Effector memory CD8-positive, alpha-beta T cell (primary cell): Measurements from ENCODE around the gene CAPN13.

Source experiments
- ATAC-seq: fragments of 150-1000 bp; cut with Tn5 transposase; replicated peaks from 2 replicates; pipeline ENCODE4 v1.10.0; 2021; ENCODE audit warnings: mild to moderate bottlenecking, moderate library complexity
- DNase-seq, 3 experiments: peaks; one replicate each; pipeline ENCODE4 v3.0.0; 2021
- H3K27ac Mint-ChIP-seq, 2 donors: one replicate each; pipeline ENCODE4 v1.8.0; 2022; ENCODE audit warnings: mild to moderate bottlenecking in 2 of 2, mixed read lengths in 2 of 2, moderate library complexity in 2 of 2
- H3K27me3 Mint-ChIP-seq, 2 donors: one replicate each; pipeline ENCODE4 v1.8.0; 2022; ENCODE audit warnings: mixed read lengths in 2 of 2
- H3K36me3 Mint-ChIP-seq: one replicate; pipeline ENCODE4 v1.8.0; 2022; ENCODE audit warnings: mild to moderate bottlenecking, moderate library complexity, mixed read lengths; ENCODE audit not compliant: insufficient read depth
- H3K4me1 Mint-ChIP-seq, 2 donors: one replicate each; pipeline ENCODE4 v1.8.0; 2022; ENCODE audit warnings: low read depth in 2 of 2, mixed read lengths in 2 of 2
- H3K4me3 Mint-ChIP-seq, 2 donors: one replicate each; pipeline ENCODE4 v1.8.0; 2022; ENCODE audit warnings: mild to moderate bottlenecking in 2 of 2, mixed read lengths in 2 of 2, moderate library complexity in 2 of 2
- H3K9me3 Mint-ChIP-seq, 2 donors: one replicate each; pipeline ENCODE4 v1.8.0; 2022; ENCODE audit warnings: mixed read lengths in 2 of 2

The CAPN13 gene

DNA sequence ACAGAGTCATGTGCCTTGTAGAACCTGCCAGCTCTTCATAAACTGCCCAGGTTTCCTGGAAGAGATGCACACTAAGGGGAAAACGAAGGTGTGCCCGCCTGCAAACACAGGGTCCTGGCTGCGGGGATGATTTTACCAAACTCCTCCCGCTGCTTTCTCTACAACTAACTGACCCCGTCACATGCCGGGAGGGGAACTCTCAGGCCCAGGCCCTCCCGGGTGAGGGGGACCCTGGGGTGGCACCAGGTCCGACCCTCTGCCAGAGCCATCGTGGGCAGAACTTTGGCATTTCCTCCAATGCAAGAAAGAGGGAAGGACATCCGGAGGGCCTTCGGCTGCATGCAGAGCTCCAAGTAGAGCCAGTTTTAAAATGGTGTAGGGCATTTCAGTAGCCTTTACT is 28.6 kb downstream of the CAPN13 start:
- H3K36me3 Mint-ChIP-seq = no peaks in the 10 kb centered on the region
- H3K4me1 Mint-ChIP-seq = no peaks in the 10 kb centered on the region
- H3K27ac Mint-ChIP-seq = no peak overlapping the region
- DNase-seq (no peak), ATAC-seq (no peak)
- H3K27me3 Mint-ChIP-seq = peaks cover 29 to 58% of the 10 kb centered on the region in 2 donors
- H3K4me3 Mint-ChIP-seq = no peak overlapping the region
- no peaks in the 10 kb centered on the region for H3K9me3 Mint-ChIP-seq

DNA sequence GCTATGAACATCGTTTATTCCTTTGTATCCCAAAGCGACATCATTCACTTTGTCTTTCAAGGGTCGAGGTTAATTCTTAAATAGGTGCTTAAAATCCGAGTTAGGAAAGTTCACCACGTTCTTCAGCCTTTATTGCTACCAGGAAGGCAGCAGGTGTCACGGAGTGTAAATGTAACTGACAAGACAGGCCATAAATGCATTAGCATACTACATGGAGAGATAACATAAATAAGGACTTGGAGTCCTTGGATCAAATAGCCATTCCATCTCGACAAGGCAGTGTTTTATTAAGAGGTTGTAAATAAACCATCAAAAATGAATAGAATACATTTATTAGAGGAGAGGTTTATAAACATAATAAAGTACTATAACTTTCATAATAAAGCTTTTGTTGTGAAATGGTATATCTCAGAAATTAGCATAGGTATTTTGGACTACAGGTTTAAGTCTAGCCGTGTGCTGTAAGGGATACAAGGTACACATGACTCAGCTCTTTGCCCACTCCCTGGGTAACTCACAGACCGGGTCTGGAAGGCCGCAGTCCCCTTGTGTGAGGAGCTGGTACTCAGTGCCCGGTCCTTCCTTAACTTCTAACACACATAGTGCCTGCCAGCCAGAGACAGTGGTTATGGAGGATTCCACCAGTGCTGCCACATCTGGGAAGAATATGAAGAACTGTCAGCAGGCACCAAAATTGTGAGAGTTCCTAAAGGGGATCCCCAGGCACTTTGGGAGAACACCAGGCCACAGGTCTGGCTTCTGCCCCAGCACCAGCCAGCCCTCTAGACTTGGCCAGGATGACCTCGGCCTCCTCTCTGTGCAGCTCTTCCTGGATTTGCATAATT is 29.4 kb downstream of the CAPN13 start:
- peaks cover 30 to 51% of the 10 kb centered on the region in 2 donors for H3K27me3 Mint-ChIP-seq
- ATAC-seq (no peak), DNase-seq (no peak)
- H3K9me3 Mint-ChIP-seq = no peaks in the 10 kb centered on the region
- H3K27ac Mint-ChIP-seq = no peak overlapping the region
- H3K4me3 Mint-ChIP-seq = no peak overlapping the region
- H3K4me1 Mint-ChIP-seq = no peaks in the 10 kb centered on the region
- no peaks in the 10 kb centered on the region for H3K36me3 Mint-ChIP-seq

DNA sequence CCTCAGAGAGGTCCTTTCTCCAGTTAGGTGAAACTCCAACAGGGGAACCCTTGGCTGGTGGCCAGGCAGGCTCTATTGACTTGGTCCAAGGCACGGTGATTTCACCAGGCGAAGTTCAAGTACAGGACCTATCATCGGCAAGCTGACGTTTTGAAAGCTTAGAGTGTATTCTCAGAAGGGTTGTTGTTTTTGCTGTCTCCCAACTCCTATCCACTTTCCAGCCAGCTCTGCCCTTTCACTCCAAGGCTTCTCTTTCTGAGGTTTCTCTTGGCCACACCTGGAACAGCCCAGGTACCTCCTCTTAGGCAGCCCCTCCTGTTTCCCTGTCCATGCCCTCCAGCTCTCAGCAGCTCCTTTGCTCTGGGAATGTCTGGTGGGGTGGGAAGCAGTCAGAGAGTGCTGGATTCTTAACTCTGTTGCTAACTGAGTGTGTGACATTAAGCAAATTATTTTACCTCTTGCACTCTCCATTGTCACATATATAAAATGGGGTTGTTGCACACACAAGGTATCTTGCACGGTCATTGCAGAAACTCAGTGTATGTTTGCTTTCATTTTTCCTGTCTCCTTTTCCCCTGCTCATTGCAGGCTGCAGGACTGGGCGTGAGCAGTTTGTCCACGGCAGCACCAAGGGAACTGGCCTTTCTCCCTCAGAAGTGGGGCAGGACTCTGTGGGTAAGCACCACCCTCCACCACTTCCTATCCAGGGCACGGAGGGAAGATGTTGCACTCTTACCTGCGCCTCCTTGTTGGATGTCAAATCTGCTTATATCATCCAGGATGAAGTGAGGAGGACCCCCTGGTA is 30.2 kb downstream of the CAPN13 start:
- Mint-ChIP-seq H3K36me3 (no peaks in the 10 kb centered on the region), H3K27ac (no peak overlapping the region), H3K4me1 (no peaks in the 10 kb centered on the region), H3K9me3 (no peaks in the 10 kb centered on the region), H3K4me3 (no peak overlapping the region), H3K27me3 (peaks cover 26 to 43% of the 10 kb centered on the region in 2 donors)
- DNase-seq (no peak), ATAC-seq (no peak)

DNA sequence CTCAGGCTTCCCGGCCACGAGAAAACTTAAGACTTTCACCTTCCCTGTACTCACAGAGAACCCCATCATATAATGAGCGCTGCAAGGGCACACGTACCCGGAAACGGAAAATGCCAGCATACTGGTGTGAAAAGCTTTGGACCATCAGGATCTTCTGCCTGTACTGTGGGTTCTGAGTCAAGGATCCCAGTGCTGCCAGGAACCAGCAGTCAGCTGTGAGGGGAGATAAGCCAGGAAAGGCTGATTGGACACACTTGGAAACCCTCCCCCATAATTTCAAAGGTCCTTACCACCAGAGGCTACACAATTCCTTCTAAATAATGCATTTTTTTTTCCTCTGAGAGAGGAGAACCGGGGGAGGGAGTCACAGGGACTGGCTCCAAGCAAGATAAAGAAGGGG is 31.4 kb downstream of the CAPN13 start:
- DNase-seq (no peak), ATAC-seq (no peak)
- Mint-ChIP-seq H3K27me3 (peaks cover 22 to 42% of the 10 kb centered on the region in 2 donors), H3K27ac (no peak overlapping the region), H3K4me1 (no peaks in the 10 kb centered on the region), H3K36me3 (no peaks in the 10 kb centered on the region), H3K4me3 (no peak overlapping the region), H3K9me3 (no peaks in the 10 kb centered on the region)

GRCh38 chr2:30772021-30772705 is 35.1 kb downstream of the CAPN13 start:
- no peak for DNase-seq
- no peak overlapping the region for H3K4me3 Mint-ChIP-seq
- no peak overlapping the region for H3K27ac Mint-ChIP-seq
- H3K4me1 Mint-ChIP-seq = no peaks in the 10 kb centered on the region
- H3K9me3 Mint-ChIP-seq = no peaks in the 10 kb centered on the region
- H3K36me3 Mint-ChIP-seq = no peaks in the 10 kb centered on the region
- H3K27me3 Mint-ChIP-seq = peaks cover 19 to 34% of the 10 kb centered on the region in 2 donors
- ATAC-seq = no peak

DNA sequence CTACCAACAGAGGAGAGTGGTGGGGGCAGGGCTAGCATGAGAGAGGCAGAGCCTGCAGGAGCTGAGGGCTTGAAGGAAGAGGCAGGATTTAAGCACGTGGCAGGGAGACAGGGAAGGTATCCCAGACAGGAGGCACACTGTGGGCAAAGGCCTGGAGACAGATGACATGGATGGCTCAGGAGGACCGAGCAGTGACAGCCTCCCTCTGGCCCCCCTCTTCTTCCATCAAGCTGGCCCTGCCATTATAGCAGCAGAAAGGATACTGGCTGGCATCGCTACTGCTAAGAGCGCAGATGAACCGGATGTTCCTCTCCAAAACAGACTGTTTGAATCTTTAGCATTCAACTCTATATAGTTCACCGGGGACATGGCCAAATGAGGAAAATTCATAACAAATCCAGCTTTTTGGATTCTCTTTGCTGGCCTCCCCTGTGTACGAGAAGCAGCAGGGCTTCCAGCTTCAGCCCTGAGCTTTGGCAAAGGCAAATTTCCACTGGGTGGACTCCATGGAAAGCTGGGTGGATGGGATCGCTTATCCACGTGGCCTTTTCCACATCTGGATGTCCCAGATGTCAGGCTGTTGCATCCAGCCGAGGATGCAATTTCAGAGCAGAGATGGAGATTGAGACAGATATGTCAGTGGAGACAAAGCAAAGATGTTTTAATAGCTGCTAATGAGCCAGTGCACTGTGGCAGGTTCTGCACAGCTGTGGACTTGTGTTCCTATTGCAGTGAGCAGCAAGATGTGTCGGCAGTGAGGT is 36.2 kb downstream of the CAPN13 start:
- peaks cover 30 to 38% of the 10 kb centered on the region in 2 donors for H3K27me3 Mint-ChIP-seq
- H3K9me3 Mint-ChIP-seq = no peaks in the 10 kb centered on the region
- no peak for ATAC-seq
- DNase-seq = no peak
- peaks cover 0 to 7% of the 10 kb centered on the region in 2 donors for H3K4me1 Mint-ChIP-seq
- no peaks in the 10 kb centered on the region for H3K36me3 Mint-ChIP-seq
- no peak overlapping the region for H3K4me3 Mint-ChIP-seq
- H3K27ac Mint-ChIP-seq = no peak overlapping the region

GRCh38 chr2:30769891-30770462 is 37.3 kb downstream of the CAPN13 start:
- ATAC-seq (no peak), DNase-seq (no peak)
- H3K9me3 Mint-ChIP-seq = no peaks in the 10 kb centered on the region
- H3K4me1 Mint-ChIP-seq = peaks cover 0 to 7% of the 10 kb centered on the region in 2 donors
- H3K27ac Mint-ChIP-seq = no peak overlapping the region
- H3K36me3 Mint-ChIP-seq = no peaks in the 10 kb centered on the region
- H3K4me3 Mint-ChIP-seq = no peak overlapping the region
- peaks cover 40 to 49% of the 10 kb centered on the region in 2 donors for H3K27me3 Mint-ChIP-seq

GRCh38 chr2:30769481-30769780 is 37.8 kb downstream of the CAPN13 start:
- Mint-ChIP-seq H3K27me3 (peaks cover 41 to 54% of the 10 kb centered on the region in 2 donors), H3K27ac (no peak overlapping the region), H3K36me3 (no peaks in the 10 kb centered on the region), H3K4me1 (peaks cover 0 to 7% of the 10 kb centered on the region in 2 donors), H3K4me3 (no peak overlapping the region), H3K9me3 (no peaks in the 10 kb centered on the region)
- ATAC-seq = no peak
- no peak for DNase-seq

DNA sequence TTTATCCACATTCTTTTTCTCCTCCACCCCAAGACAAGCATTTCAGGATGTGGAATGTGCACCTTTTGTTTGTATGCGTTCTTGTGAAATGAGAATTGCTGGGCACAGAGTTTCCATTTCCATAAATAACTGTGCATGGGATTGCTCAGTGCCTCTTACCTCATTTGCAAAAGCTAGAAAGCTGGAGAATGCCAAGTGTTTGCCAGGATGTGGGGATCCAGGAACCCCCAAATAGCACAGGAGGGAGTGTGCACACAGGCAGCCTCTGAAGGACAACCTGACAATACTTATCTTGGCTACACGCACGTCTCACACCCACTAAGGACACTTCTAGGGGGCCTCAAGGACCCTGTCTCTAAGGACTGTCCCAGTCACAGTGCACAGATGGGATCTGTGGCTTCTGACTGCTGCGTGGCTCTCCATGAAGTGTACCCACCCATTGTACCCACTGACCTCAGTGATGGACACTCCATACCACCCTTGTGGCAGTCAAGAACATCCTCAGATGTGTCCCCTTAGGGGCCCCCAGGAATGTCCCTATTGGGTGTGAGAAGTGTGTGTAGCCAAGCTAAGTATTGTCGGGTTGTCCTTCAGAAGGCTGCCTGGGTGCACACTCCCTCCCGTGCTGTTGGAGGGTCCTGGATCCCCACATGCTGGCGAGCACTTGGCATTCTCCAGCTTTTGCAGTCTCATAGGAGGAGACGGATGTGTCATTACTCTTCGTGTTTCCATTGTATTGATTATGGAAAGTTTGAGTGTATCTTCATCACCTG is 38.4 kb downstream of the CAPN13 start:
- H3K9me3 Mint-ChIP-seq = no peaks in the 10 kb centered on the region
- ATAC-seq (no peak), DNase-seq (no peak)
- peaks cover 41 to 59% of the 10 kb centered on the region in 2 donors for H3K27me3 Mint-ChIP-seq
- no peak overlapping the region for H3K27ac Mint-ChIP-seq
- peaks cover 0 to 7% of the 10 kb centered on the region in 2 donors for H3K4me1 Mint-ChIP-seq
- H3K36me3 Mint-ChIP-seq = no peaks in the 10 kb centered on the region
- H3K4me3 Mint-ChIP-seq = no peak overlapping the region

DNA sequence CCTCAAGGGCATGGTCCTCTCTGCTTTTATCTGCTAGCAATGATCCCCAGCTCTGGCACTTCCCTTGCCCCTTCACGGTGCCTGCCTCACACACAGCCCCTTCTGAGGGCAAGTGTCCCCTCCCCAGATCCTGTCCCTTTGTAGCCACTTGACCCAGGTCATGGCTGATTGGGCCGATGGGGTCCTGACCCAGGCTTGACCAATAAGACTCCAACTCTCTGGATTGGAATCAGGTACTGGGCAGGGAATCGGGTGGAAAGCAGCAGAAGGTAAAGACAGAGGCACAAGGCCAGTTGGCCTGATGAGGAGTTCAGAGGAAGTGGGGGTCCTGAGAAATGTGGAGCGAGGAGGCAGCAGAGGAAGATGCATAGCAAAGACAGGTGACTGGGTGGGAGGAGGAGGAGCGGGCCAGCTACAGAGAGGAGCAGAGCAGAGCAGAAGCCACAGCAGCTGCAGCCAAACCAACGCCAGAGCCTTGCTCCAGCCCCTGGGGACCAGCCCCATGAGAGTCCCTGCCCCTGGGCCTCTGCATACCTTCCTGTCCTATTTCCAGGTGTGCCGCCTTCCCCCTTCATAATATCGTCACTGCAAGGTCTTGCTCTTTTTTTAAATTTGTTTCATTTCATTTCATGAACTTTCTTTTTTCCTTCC is 39.1 kb downstream of the CAPN13 start:
- Mint-ChIP-seq H3K36me3 (no peaks in the 10 kb centered on the region), H3K4me1 (peaks cover 0 to 7% of the 10 kb centered on the region in 2 donors), H3K27me3 (peaks cover 36 to 62% of the 10 kb centered on the region in 2 donors), H3K9me3 (no peaks in the 10 kb centered on the region), H3K27ac (no peak overlapping the region), H3K4me3 (no peak overlapping the region)
- DNase-seq = no peak
- no peak for ATAC-seq

DNA sequence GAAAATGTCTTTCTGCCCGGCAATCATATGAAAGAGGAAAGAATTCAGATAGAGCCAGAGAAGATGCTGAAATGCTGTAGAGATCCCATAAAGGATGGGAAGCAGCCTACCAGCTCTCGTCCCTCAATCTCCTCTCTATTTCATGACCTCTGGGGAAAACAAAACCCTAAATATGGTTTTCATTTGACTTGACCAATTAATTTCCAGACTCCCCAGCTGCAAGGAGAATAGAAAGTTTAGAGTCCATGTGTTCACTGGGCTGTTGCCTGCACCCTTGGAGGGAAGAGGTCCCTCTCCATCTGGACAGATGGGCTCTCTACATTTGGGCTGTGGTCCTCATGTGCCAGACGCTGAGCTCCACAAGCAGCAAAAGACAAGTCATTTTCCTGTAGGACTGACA is 40.6 kb downstream of the CAPN13 start:
- Mint-ChIP-seq H3K4me1 (peaks cover 0 to 7% of the 10 kb centered on the region in 2 donors), H3K9me3 (no peaks in the 10 kb centered on the region), H3K27me3 (peaks cover 32 to 70% of the 10 kb centered on the region in 2 donors), H3K36me3 (no peaks in the 10 kb centered on the region), H3K4me3 (no peak overlapping the region), H3K27ac (no peak overlapping the region)
- DNase-seq (no peak), ATAC-seq (no peak)
